ENCODE data around the gene C1GALT1C1L.
A peak's percentile ranks its signal among the peaks of the same experiment; 100 is the strongest.
"Not testable (repeated sequence)": the region's sequence is repeated elsewhere in the genome, so short reads cannot be mapped to it uniquely, and the experiment has no call there.

The C1GALT1C1L gene

GRCh38 chr2:43707255-43708015 is 31.2 kb upstream of the C1GALT1C1L start:
- no peaks in the 10 kb centered on the region for H3K9me3 ChIP-seq (ENCODE audit: control insufficient read depth, insufficient read depth, low read length)
- no peak overlapping the region for H3K9ac ChIP-seq (ENCODE audit: low read depth, low read length)
- H3K36me3 ChIP-seq (ENCODE audit: control insufficient read depth, insufficient read depth, low read length), result no peaks in the 10 kb centered on the region
- no peaks in the 10 kb centered on the region for H3K4me1 ChIP-seq (ENCODE audit: control insufficient read depth, insufficient read depth, low read length)
- H3K27me3 ChIP-seq (ENCODE audit: control insufficient read depth, insufficient read depth, low read length), result no peaks in the 10 kb centered on the region
- no peak overlapping the region for H3K4me3 ChIP-seq (ENCODE audit: low read depth, low read length)

GRCh38 chr2:43701111-43701510 is 24.9 kb upstream of the C1GALT1C1L start:
- Histone ChIP-seq H3K9ac (ENCODE audit: low read depth, low read length) (no peak overlapping the region), H3K27me3 (ENCODE audit: control insufficient read depth, insufficient read depth, low read length) (no peaks in the 10 kb centered on the region), H3K4me1 (ENCODE audit: control insufficient read depth, insufficient read depth, low read length) (no peaks in the 10 kb centered on the region)

GRCh38 chr2:43699761-43700160 is 23.5 kb upstream of the C1GALT1C1L start:
- H3K9me3 ChIP-seq (ENCODE audit: control insufficient read depth, insufficient read depth, low read length), result no peaks in the 10 kb centered on the region
- H3K4me3 ChIP-seq (ENCODE audit: low read depth, low read length), result no peak overlapping the region
- H3K27me3 ChIP-seq (ENCODE audit: control insufficient read depth, insufficient read depth, low read length), result no peaks in the 10 kb centered on the region
- no peak overlapping the region for H3K9ac ChIP-seq (ENCODE audit: low read depth, low read length)
- H3K4me1 ChIP-seq (ENCODE audit: control insufficient read depth, insufficient read depth, low read length), result no peaks in the 10 kb centered on the region
- H3K36me3 ChIP-seq (ENCODE audit: control insufficient read depth, insufficient read depth, low read length), result no peaks in the 10 kb centered on the region

More at GRCh38 chr2:43701111-43701510, 24.9 kb upstream of the C1GALT1C1L start:
- Histone ChIP-seq H3K9me3 (ENCODE audit: control insufficient read depth, insufficient read depth, low read length) (no peaks in the 10 kb centered on the region), H3K4me3 (ENCODE audit: low read depth, low read length) (no peak overlapping the region), H3K36me3 (ENCODE audit: control insufficient read depth, insufficient read depth, low read length) (no peaks in the 10 kb centered on the region)

GRCh38 chr2:43698140-43698539 is 21.9 kb upstream of the C1GALT1C1L start:
- not testable (repeated sequence) for H3K9me3 ChIP-seq (ENCODE audit: control insufficient read depth, insufficient read depth, low read length); H3K36me3 ChIP-seq (ENCODE audit: control insufficient read depth, insufficient read depth, low read length); H3K27me3 ChIP-seq (ENCODE audit: control insufficient read depth, insufficient read depth, low read length); H3K9ac ChIP-seq (ENCODE audit: low read depth, low read length); H3K4me1 ChIP-seq (ENCODE audit: control insufficient read depth, insufficient read depth, low read length); H3K4me3 ChIP-seq (ENCODE audit: low read depth, low read length)

GRCh38 chr2:43692428-43692994 is 16.3 kb upstream of the C1GALT1C1L start:
- Histone ChIP-seq H3K4me3 (ENCODE audit: low read depth, low read length) (no peak overlapping the region), H3K36me3 (ENCODE audit: control insufficient read depth, insufficient read depth, low read length) (no peaks in the 10 kb centered on the region), H3K4me1 (ENCODE audit: control insufficient read depth, insufficient read depth, low read length) (no peaks in the 10 kb centered on the region), H3K9me3 (ENCODE audit: control insufficient read depth, insufficient read depth, low read length) (no peaks in the 10 kb centered on the region), H3K9ac (ENCODE audit: low read depth, low read length) (no peak overlapping the region), H3K27me3 (ENCODE audit: control insufficient read depth, insufficient read depth, low read length) (no peaks in the 10 kb centered on the region)

GRCh38 chr2:43689999-43690398 is 13.8 kb upstream of the C1GALT1C1L start:
- no peak overlapping the region for H3K9ac ChIP-seq (ENCODE audit: low read depth, low read length)
- no peak overlapping the region for H3K4me3 ChIP-seq (ENCODE audit: low read depth, low read length)
- no peaks in the 10 kb centered on the region for H3K36me3 ChIP-seq (ENCODE audit: control insufficient read depth, insufficient read depth, low read length)
- H3K9me3 ChIP-seq (ENCODE audit: control insufficient read depth, insufficient read depth, low read length), result no peaks in the 10 kb centered on the region
- no peaks in the 10 kb centered on the region for H3K27me3 ChIP-seq (ENCODE audit: control insufficient read depth, insufficient read depth, low read length)
- no peaks in the 10 kb centered on the region for H3K4me1 ChIP-seq (ENCODE audit: control insufficient read depth, insufficient read depth, low read length)

- Histone ChIP-seq H3K27me3 (ENCODE audit: control insufficient read depth, insufficient read depth, low read length) (no peaks in the 10 kb centered on the region), H3K4me1 (ENCODE audit: control insufficient read depth, insufficient read depth, low read length) (no peaks in the 10 kb centered on the region), H3K9me3 (ENCODE audit: control insufficient read depth, insufficient read depth, low read length) (no peaks in the 10 kb centered on the region), H3K36me3 (ENCODE audit: control insufficient read depth, insufficient read depth, low read length) (no peaks in the 10 kb centered on the region), H3K4me3 (ENCODE audit: low read depth, low read length) (no peak overlapping the region), H3K9ac (ENCODE audit: low read depth, low read length) (no peak overlapping the region)
These were observed 9.1 kb upstream of the C1GALT1C1L start for GRCh38 chr2:43685357-43685756.

- not testable (repeated sequence) for H3K9ac ChIP-seq (ENCODE audit: low read depth, low read length); H3K27me3 ChIP-seq (ENCODE audit: control insufficient read depth, insufficient read depth, low read length); H3K4me1 ChIP-seq (ENCODE audit: control insufficient read depth, insufficient read depth, low read length); H3K4me3 ChIP-seq (ENCODE audit: low read depth, low read length); H3K9me3 ChIP-seq (ENCODE audit: control insufficient read depth, insufficient read depth, low read length); H3K36me3 ChIP-seq (ENCODE audit: control insufficient read depth, insufficient read depth, low read length)
These were observed 1.6 kb upstream of the C1GALT1C1L start for GRCh38 chr2:43677783-43678182.

GRCh38 chr2:43675646-43676321 is 445 bp downstream of the C1GALT1C1L start:
- Histone ChIP-seq H3K4me3 (ENCODE audit: low read depth, low read length) (peak overlapping the region; percentile 70), H3K9me3 (ENCODE audit: control insufficient read depth, insufficient read depth, low read length) (no peaks in the 10 kb centered on the region), H3K36me3 (ENCODE audit: control insufficient read depth, insufficient read depth, low read length) (no peaks in the 10 kb centered on the region), H3K4me1 (ENCODE audit: control insufficient read depth, insufficient read depth, low read length) (no peaks in the 10 kb centered on the region), H3K9ac (ENCODE audit: low read depth, low read length) (no peak overlapping the region), H3K27me3 (ENCODE audit: control insufficient read depth, insufficient read depth, low read length) (no peaks in the 10 kb centered on the region)

- H3K36me3 ChIP-seq (ENCODE audit: control insufficient read depth, insufficient read depth, low read length), result no peaks in the 10 kb centered on the region
- H3K9ac ChIP-seq (ENCODE audit: low read depth, low read length), result no peak overlapping the region
- H3K27me3 ChIP-seq (ENCODE audit: control insufficient read depth, insufficient read depth, low read length), result no peaks in the 10 kb centered on the region
- no peak overlapping the region for H3K4me3 ChIP-seq (ENCODE audit: low read depth, low read length)
- H3K4me1 ChIP-seq (ENCODE audit: control insufficient read depth, insufficient read depth, low read length), result no peaks in the 10 kb centered on the region
- H3K9me3 ChIP-seq (ENCODE audit: control insufficient read depth, insufficient read depth, low read length), result no peaks in the 10 kb centered on the region
These were observed 19.0 kb downstream of the C1GALT1C1L start for GRCh38 chr2:43657241-43657640.

- Histone ChIP-seq H3K27me3 (ENCODE audit: control insufficient read depth, insufficient read depth, low read length) (no peaks in the 10 kb centered on the region), H3K36me3 (ENCODE audit: control insufficient read depth, insufficient read depth, low read length) (no peaks in the 10 kb centered on the region), H3K4me3 (ENCODE audit: low read depth, low read length) (no peak overlapping the region), H3K4me1 (ENCODE audit: control insufficient read depth, insufficient read depth, low read length) (no peaks in the 10 kb centered on the region), H3K9me3 (ENCODE audit: control insufficient read depth, insufficient read depth, low read length) (no peaks in the 10 kb centered on the region), H3K9ac (ENCODE audit: low read depth, low read length) (no peak overlapping the region)
These were observed 22.7 kb downstream of the C1GALT1C1L start for GRCh38 chr2:43653506-43653905.
